T-helper 2 cell (primary cell): ENCODE data around the gene NONO.
"Not testable (repeated sequence)": the region's sequence is repeated elsewhere in the genome, so short reads cannot be mapped to it uniquely, and the experiment has no call there.

Experiments
- DNase-seq, 5 experiments: peaks; one replicate each; pipeline versions ENCODE4 v3.0.0 to v3.0.0-alpha.2; 2012 to 2022
- total RNA-seq, 2 donors: gene quantifications; one replicate each; lab custom pipeline; 2026; lab: John Stamatoyannopoulos, UW

Gene NONO, protein sequence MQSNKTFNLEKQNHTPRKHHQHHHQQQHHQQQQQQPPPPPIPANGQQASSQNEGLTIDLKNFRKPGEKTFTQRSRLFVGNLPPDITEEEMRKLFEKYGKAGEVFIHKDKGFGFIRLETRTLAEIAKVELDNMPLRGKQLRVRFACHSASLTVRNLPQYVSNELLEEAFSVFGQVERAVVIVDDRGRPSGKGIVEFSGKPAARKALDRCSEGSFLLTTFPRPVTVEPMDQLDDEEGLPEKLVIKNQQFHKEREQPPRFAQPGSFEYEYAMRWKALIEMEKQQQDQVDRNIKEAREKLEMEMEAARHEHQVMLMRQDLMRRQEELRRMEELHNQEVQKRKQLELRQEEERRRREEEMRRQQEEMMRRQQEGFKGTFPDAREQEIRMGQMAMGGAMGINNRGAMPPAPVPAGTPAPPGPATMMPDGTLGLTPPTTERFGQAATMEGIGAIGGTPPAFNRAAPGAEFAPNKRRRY
- 504 to 569 reads per million in 2 donors for total RNA-seq

DNA sequence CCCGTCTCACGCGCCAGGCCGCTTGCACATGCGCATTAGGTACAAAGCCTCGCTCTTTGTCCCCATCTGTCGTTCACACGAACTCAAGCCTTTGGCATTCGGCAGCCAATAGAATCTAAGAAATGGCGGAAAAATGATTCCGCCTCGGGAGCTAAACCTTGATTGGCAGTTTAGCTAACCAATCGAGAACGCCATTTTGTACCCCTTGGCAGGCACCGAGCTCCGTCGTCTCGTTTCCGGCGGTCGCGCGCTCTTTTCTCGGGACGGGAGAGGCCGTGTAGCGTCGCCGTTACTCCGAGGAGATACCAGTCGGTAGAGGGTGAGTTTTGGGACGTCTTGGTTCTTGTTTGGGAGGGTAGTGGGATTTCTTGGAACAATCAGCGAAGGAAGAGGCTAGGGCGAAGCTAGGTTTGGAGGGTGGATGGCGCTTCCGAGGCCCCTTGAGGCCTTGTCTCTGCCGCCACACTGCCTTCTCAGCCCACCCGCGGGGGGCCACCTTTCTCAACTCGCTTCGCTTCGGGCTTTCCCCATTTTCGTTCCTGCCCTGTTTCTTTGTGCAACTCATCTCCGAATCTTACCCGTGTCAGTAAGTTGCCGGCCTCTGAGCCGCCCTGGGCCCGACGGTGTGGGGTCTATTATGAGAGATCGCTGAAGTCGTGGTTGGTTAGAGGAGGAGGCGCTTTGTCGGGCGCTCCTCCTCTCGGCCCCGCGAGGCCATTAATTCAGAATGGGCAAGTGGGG is at the start of gene NONO:
NONO (plus strand) TSS at position 233 of the 741 bp plus-strand sequence. CDS start 7,003 bp downstream, outside the sequence.
- peak; percentile 44 to 99 (median 76) for DNase-seq

DNA sequence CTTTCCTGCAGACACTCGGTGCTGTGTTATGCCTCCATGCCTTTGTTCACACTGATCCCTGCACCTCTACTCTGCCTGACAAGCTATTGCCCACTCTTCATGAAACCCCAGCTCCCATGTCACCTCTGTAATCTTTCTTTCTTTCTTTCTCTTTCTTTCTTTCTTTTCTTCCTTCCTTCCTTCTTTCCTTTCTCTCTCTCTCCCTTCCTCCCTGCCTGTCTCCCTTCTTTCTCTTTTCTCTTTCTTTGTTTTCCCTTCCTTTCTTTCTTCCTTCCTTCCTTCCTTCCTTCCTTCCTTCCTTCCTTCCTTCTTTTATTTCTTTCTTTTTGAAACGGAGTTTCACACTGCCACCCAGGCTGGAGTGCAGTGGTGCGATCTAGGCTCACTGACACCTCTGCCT is 48.0 kb upstream of the NONO start:
- DNase-seq: no peak

DNA sequence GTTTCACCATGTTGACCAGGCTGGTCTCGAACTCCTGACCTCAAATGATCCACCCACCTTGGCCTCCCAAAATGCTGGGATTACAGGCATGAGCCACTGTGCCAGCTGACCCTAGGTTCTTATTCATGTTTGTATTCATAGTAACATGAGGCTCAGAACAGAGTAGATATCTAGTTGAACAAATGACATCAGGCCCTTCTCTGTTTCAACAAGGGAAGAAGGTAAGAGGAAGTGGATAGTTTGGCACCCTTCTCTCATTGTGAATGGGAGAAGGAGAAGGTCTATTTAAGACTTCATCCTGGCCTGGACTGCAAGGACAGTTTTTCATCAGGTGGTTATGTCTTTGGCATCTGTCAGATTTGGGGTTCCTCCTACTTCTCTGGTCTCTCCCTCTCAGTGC is 46.6 kb upstream of the NONO start:
- DNase-seq: no peak

DNA sequence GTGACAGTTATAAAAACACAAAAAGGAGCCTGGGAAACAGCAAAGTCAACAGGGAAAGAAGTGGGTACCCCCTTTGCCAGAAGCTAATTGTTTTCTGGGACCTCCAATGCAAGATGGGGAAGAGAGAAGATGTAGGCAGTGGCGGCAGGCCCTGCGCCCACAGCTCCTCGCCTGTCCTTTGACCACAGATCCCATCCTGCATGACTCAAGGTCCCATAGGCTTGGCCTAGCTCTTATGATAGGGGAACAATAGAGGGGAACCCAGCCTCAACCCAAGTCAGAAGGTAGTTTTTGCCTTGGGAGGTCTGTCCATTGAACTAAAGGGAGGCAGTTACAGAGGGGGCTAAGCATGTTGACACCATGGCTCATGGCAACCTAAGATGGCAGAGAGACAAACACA is 43.7 kb upstream of the NONO start:
- no peak for DNase-seq

DNA sequence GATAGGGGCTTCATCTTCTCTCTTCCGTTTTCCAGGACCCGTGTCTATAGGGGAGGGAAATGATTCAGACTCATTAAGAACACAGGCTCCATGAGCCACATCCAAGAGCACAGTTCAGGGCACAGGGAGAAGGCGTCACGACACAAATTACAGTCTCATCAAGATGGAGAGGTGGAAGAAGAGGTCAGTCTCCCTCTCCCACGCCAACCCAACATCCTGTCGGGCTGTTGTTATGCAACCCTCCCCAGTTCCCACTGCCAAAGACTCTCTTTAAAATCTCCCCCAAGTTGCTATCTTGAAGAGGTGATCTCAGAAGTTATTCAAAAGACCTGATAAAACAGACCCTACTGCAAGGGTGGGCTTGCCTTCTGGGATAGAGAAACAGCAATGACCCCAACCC is 42.1 kb upstream of the NONO start:
- DNase-seq: no peak

DNA sequence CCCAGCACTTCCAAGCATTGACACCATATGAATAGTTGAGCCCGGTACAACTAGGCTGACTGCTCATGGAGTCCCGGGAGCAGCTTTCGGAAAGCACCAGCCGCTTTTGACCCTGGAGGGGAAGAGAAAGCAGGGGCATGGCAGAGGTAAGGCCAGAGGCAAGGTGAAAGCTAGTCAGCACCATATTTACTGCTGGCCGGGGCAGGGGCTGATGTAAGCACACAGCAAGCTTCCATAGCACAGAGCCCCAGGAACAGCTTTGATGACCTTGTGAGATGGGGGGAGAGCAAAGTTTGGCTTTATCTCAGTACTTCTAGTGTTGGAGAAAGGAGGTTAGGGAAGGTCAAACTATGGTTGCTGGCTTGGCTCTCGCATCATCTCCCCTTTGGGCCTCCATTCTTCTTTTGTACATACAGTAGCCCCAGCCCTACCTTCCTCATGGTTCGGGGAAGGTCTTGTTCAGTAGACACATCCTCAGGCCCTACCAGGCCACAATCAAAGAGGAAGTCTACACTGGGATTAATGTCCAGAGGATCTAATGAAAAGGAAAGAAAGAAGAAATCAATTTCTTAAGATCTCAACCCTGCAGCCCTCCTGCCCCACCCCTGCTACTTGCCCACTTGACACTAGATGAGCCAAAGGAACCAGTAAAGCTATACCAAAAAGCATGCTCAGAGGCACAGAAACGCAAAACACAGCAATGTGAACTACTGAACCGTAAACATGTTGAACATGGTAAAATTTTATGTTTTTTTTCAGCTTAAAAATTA is 38.9 kb upstream of the NONO start:
- no peak for DNase-seq

DNA sequence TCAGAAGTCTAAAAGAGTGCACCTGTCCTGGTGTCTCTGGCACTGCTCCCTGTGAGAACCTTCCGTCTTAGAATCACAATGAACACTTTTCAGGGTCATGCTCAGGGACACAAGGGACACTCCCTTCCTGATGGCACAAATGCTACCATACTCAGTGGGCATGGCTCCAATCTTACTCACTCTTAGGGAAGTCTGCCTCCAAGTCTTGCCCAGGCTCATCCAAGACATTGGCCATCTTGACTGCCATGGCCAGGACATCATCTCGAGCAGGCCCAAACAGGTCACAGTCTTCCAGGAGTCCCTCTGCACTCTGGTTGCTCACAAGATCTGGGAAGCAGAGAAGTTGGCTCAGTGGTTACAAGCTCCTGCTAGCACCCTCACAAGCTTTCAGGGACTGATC is 38.3 kb upstream of the NONO start:
- DNase-seq: no peak

DNA sequence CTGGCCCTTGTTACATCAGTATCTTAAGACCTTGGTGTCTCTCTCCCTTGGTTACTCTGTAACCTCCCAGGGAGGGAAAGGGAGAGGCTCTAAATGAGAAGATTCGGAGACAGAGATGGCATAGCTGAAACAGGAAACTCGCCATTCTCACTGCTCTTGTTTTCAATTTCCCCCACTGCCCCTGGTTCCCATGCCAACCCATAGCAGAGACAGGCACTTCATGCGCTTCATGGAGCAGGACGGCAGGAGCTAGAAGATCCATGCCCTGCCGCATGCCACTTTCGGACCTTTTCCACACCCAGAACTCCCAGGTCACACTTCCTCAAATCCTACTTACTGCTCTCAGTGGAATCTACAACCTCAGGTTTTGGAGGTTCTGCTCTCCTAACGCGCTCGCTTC is 32.6 kb upstream of the NONO start:
- no peak for DNase-seq

DNA sequence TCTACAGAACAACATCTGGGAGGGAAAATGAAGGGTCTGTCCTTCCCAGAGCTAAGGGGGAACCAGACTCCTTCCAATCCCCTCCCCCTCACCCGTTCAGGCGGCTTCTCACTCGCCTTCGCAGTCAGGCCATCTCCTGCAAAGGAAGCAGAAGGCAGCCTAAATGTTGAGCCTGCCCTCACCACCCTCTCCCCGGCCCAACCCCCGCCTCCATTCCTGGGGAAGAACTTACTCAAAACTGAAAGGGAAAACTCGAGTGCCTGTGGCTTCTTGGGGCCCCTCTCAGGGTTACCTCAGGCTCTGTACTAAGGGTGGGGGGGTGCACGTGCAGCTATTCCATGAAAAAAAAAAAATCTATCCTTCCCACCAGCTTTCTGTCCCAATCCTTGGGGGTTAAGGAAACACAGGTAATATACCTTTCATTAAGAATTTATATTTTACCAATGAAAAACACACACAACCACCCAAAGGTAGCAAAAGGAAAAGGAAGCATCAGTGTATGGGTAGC is 31.9 kb upstream of the NONO start:
- DNase-seq: no peak

DNA sequence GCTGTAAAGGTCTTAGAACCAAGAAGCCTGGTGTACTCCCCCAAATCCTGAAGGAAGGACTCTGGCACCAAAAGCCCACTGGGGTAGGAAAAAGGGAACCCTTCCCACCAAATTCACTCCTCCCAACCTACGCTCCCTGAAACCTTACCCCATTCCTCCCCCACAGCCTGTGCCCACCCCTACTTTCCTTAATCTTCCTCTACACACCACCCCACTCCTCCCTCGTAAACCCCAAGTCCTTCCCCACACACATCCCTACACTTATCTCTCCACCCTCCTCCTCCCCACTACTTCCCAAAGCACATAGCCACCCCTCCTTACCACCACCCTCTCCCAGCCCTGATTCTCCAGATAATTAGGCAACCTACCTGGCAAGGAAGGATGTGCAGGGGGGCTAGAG is 31.2 kb upstream of the NONO start:
- DNase-seq: no peak

DNA sequence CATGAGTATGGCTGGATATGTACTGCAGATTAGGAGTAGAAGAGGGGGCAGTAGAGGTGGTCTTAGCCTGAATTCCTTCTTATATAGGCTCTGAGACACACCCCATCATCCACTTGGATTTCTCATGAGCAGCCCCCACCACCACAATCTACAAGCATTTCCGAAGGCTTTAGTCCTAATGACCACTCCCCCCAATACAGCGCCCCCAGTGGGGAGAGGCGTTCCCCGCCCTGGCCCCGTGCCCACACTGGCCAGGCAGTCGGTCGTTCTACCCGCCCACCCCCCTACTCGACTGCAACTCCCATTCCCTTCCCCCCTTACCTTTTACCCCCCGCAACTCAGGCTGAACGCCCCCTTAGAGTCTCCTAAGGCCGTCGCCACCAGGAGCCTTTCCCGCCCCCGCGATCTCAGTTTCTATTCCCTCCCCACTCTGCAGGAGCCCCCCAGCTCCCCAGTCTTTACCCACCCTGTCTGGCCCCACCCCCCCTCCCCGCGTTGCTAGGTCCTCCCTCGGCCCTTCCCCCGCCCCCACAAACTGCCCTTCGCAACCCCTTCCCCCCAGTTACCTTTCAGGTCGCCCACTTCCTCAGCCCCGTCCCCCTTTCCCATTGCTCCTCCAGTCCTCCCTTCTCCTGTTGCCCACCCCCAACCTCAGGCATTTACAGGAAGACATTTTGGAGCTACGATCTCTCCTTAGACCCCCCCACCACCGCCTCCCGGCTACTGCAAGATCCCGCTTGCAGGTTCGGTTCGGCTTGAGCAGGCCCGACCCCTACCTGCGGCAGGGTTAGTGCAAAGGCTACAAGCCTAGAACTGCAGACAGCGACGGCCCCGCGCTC is 30.0 kb upstream of the NONO start:
- peak in 3 of 5 experiments; percentile 3 to 34 (median 13) for DNase-seq

DNA sequence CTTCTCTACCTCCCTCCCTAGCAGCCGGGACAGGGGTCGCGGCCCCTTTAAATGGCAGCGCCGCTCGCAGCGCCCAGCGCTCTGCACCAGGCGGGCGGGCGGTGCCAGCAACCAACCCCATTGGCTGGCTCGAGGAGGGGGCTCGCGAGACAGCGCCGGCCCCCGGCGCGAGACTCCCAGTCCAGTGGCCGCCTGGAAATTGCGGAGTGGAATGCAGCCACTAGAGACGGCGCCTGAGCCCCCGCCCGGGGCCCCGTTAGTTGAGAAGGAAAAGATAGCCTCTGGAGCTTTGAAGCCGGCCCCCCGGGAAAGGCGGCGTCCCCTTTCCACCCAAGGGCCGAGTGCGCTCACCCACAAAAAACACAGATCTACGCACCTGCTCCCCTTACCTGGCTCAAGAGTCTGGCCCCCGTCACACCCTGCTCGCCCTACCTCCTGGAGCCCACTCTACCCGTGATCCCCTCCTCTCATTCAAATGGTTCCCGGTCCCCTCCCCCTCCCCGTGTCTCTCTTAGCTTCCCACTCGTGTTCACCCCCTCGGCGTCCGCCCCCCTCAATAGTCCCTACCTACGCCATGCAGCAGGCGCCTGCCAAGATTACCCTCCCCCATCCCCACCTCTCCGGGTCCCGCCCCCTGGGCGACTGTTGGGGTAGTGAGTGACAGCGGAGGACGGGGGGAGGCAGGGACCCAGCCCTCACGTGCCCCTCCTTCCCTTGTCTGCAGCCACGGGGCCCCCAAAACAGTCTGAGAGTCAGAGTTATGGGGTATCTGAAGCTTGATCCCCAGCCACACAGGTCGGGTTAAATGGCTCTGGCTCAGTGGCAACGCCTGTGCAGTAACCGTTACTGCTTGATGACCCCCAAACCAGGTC is 29.1 kb upstream of the NONO start, which contains the start of gene ZMYM3:
ZMYM3 (minus strand) TSS at position 49 of the 872 bp plus-strand sequence. CDS start 885 bp downstream, outside the sequence.
- DNase-seq: peak; percentile 45 to 92 (median 73)

DNA sequence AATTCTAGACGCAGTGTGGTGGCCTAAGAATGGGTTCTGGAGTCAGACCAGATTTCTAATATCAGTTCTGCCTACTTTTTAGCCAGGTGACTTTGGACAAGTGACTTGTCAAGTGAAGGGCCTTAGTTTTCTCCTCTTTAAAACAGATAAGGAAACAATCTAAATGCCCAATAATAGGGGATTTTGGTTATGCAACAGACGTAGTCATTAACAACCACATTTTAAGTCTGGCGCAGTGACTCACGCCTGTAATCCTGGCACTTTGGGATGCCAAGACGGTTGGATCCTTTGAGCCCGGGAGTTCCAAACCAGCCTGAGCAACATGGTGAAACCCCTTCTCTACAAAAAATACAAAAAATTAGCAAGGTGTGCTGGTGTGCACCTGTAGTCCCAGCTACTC is 27.4 kb upstream of the NONO start:
- DNase-seq: no peak

DNA sequence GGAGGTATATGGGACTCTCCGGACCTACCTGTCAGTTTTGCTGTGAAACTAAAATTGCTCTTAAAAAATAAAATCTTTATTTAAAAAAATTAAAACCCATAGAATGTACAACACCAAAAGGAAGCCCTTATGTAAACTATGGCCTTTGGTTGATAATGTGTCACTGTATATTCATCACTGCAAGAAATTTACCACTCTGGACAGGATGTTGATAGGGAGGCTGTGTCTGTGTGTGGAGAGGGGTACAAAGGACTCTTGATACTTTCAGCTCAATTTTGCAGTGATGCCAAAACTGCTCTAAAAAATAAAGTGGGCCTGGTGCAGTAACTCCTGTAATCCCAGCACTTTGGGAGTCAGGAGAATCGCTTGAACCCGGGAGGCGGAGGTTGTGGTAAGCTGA is 26.6 kb upstream of the NONO start:
- DNase-seq: no peak

DNA sequence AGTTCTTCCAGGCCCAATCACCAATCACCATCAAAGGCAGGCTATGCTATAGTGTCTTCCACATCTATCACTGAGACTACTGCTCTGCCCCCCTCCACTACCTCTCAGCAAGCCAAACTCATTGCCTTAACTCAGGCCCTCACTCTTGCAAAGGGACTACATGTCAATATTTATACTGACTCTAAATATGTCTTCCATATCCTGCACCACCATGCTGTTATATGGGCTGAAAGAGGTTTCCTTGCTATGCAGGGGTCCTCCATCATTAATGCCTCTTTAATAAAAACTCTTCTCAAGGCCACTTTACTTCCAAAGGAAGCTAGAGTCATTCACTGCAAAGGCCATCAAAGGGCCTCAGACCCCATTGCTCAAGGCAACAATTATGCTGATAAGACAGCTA is 14.8 kb upstream of the NONO start:
- not testable (repeated sequence) for DNase-seq

DNA sequence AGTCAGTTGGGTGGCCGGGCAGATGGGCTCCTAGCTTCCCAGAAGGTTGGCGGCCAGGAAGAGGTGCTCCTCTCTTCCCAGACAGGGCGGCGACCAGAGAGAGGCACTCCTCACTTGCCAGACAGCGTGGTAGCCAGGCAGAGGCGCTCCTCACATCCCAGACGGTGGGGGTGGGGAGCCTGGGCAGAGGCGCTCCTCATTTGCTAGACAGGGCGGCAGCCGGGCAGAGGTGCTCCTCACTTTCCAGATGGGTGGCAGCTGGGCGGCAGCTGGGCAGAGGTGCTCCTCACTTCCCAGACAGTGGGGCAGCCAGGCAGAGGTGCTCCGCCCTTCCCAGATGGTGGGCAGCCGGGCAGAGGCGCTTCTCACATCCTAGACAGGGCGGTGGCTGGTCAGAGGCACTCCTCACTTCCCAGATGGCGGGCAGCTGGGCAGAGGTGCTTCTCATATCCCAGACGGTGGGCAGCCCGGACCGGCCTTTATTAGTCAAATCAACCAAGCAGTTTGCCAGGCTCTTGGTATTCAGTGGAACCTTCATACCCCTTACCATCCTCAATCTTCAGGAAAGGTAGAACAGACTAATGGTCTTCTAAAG is 13.5 kb upstream of the NONO start:
- no peak for DNase-seq

DNA sequence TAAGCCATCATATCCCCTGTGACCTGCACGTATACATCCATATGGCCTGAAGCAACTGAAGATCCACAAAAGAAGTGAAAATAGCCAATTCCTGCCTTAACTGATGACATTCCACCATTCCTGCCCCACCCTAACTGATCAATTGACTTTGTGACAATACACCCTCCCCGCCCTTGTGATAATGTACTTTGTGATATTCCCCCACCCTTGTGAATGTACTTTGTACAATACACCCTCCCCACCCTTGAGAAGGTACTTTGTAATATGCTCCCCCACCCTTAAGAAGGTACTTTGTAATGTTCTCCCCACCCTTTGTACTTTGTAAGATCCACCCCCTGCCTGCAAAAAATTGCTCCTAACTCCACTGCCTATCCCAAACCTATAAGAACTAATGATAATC is 11.1 kb upstream of the NONO start:
- DNase-seq: not testable (repeated sequence)

DNA sequence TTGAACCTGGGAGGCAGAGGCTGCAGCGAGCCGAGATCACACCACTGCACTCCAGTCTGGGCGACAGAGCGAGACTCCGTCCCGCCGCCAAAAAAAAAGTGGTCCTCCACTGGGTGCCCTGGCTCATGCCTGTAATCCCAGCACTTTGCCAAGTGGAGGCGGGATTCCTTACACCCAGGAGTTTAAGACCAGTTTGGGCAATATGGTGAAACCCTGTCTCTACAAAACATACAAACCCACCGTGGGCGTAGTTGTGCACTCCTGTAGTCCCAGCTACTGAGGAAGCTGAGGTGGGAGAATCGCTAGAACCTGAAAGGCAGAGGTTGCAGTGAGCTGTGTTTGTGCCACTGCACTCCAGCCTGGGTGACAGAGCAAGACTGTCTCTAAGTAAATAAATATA is 2.1 kb upstream of the NONO start:
- not testable (repeated sequence) for DNase-seq

DNA sequence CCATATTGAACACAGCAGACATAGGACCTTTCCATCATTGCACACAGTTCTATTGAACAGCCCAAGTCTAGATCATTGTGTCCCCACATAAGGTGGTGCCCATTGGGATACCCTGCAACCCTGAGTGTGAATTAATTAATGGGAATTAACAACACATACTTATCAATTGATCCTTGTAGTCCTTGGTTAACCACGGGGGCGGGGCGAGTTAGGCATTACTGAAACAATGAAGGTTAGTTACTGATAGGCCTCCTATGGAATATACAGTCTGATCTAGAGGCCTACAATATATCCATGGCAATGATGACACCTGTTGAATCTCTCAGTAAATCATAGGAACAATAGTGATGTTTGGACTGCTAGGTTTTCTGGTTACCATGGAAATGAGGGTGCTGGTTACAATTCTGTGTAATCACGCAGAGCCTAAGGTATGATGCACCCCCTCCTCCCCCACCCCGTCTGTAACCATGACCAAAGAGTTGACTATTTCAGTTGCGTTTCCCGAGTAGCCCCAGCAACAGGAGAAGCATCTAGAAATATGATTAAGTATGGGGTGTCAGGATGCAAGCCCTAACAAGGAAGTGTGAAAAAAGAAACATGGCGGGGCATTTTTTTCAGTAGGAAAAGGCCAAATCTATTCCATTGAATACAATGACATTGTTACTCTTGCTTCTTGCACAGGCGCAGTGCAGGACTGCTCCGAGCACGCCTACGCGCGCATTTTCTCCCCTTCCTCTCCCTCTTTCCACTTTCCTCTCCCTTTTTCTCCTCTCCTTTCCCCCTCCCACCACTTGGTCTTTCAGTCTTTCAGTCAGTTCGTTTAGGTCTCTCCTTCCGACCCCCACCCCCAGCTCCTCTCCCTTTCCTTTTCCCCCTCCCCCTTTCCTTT is 677 bp upstream of the NONO start:
- DNase-seq: peak in 3 of 5 experiments; percentile 22 to 76 (median 43)
